DMS79 (cell line): ENCODE data around the gene TAF1B.

Experiments used
- DNase-seq: peaks from one replicate; lab custom pipeline; 2025; lab: John Stamatoyannopoulos, UW

Gene TAF1B

GRCh38 chr2:9967053-9967775 lies 123.9 kb downstream of the TAF1B start:
- DNase-seq: no peak

GRCh38 chr2:9968553-9969497 lies 125.6 kb downstream of the TAF1B start:
- DNase-seq: peak; percentile 65

GRCh38 chr2:9970200-9971044 lies 127.1 kb downstream of the TAF1B start:
- no peak for DNase-seq

- DNase-seq: no peak
Measured at GRCh38 chr2:9971105-9971818, 128.0 kb downstream of the TAF1B start.

GRCh38 chr2:9971890-9972289 lies 128.6 kb downstream of the TAF1B start:
- no peak for DNase-seq

- no peak for DNase-seq
Measured at GRCh38 chr2:9972621-9973479, 129.6 kb downstream of the TAF1B start.

GRCh38 chr2:9973690-9974089 lies 130.4 kb downstream of the TAF1B start:
- DNase-seq: no peak

- DNase-seq: no peak
Measured at GRCh38 chr2:9974343-9974742, 131.1 kb downstream of the TAF1B start.

- DNase-seq: no peak
Measured at GRCh38 chr2:9975328-9975727, 132.1 kb downstream of the TAF1B start.

- DNase-seq: no peak
Measured at GRCh38 chr2:9975805-9976447, 132.7 kb downstream of the TAF1B start.

GRCh38 chr2:9979977-9980376 lies 136.7 kb downstream of the TAF1B start:
- no peak for DNase-seq

GRCh38 chr2:9980520-9980919 lies 137.2 kb downstream of the TAF1B start:
- no peak for DNase-seq

GRCh38 chr2:9981655-9982054 lies 138.4 kb downstream of the TAF1B start:
- no peak for DNase-seq

GRCh38 chr2:9982248-9982647 lies 139.0 kb downstream of the TAF1B start:
- DNase-seq: no peak

- DNase-seq: no peak
Measured at GRCh38 chr2:9982891-9983290, 139.6 kb downstream of the TAF1B start.

GRCh38 chr2:9983401-9984216 lies 140.3 kb downstream of the TAF1B start:
- no peak for DNase-seq
